Stimulated activated CD4-positive, alpha-beta T cell treated with anti-CD3 and anti-CD28 coated beads, Interleukin-12 subunit alpha, Interleukin-12 subunit beta, amount 100 ng/mL, for 24 hours (primary cell): ENCODE data around the gene SYT8.

Experiments
- DNase-seq, 2 experiments: peaks; one replicate each; pipeline ENCODE4 v3.0.0-alpha.2; 2020; ENCODE audit warnings: low read depth in 2 of 2

The SYT8 gene

DNA sequence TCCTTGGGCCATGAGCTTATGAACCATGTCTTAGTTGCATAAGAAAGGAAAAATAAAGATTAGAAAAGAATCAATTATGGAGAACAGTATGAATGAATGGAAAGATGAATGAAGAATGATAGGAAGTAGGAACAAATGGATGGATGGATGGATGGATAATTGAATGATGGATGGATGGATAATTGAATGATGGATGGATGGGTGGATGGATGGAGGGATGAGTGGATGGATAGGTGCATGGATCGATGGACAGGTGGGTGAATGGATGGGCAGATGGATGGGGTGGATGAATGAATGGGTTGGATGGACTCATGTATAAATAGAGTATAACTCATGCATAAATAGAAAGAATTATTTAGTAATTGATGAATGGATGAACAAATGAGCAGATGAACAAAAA is 25.3 kb downstream of the SYT8 start:
- no peak for DNase-seq

DNA sequence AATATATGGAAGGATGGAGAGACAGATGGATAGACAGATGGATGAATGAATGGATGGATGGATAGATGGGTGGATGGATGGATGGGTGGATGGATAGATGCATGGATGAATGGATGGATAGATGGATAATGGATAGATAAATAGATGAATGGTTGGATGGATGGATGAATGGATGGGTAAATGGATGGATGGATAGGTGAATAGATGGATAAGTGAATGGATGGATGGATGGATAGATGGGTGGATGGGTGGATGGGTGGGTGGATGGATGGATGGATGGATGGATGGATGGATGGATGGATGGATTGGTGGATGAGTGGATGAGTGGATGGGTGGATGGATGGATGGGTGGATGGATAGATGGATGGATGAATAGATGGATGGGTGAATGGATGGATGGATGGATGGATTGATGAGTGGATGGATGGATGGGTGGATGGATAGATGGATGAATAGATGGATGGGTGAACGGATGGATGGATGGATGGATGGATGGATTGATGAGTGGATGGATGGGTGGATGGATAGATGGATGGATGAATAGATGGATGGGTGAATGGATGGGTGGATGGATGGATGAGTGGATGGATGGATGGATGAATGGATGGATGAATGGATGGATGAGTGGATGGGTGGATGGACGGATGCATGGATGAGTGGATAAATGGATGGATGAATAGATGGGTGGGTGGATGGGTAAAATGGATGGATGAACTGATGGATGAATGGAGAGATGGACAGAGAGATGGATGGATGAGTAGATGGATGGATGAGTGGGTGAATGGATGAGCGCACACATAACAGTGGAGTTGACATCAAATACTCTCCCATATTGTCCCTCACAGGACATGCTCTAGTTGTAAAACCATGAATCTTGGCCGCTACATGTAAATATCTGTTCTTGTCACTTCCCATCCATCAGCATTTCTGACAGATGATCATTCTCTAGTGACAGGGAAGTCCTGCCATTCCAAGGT is 26.9 kb downstream of the SYT8 start:
- DNase-seq, result no peak

DNA sequence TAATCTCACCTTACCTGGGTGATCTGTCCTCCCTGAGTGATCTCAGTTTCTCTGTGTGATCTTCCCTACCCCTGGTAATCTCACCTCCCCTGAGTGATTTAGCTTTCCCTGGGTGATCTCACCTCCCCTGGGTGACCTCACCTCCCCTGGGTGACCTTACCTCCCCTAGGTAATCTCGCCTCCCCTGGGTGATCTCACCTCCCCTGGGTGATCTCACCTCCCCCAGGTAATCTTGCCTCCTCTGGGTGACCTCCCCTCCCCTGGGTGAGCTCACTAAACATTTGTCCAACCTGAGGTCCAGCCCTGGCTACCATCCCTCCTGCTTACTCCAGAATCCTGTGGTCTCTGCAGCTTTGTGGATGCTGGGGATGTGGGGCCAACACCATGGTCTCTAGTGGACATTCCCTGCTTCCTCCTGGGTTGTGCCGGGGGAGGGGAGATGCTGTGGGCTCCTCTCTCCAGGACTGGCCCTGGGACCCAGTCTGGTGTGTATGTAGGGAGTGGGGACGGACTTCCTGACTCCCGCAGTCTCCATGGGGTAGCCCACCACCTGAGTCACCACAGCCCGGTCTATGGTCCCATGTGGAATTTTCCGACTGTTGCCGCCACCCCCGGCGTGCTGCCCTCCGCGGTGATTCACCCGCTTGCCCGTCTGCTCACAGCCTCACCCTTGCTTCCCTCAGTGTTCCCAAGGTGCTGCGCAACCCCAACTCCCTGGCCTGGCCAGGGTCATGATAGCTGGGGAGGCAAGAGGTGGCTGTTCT is 28.0 kb downstream of the SYT8 start:
- DNase-seq, result no peak

DNA sequence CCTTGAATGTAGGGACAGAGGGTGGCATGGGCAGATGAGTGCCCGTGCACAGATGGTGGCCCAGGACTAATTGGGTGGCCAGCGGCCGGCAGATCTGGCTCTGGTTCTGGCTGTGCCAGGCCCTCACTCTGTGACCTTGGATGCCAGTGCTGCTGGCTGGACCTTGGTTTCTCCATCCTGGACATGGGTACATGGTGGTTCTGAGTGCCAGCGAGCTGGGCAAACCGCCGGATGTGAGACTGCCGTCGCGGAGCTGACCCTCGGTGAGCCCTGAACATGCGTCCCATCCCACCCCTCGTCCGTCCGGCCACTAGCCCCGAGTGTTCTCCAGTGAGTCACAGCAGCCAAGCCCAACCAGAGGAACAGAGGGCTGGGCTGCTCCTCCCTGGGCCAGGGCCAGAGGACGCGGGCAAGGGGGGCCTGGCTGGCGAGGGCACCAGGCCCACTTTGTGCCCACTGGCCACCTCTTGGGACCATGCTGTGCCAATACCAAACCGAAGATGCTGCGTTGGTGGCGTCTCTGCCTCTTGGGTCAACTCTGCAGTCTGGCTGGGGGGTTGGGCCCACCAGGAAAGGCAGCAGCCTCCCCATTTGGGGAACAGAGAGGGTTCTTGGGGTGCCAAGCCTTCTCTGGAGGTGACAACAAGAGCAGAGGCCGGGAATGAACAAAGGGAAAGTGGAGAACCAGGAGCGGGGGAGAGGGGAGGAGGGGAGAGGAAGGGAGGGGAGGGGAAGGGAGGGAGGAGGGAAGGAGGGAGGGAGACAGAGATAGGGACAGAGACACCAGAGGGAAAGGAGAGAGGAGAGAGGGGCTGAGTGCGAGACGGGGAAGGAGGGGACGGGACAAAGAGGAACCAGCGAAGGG is 28.8 kb downstream of the SYT8 start:
- DNase-seq, result no peak

DNA sequence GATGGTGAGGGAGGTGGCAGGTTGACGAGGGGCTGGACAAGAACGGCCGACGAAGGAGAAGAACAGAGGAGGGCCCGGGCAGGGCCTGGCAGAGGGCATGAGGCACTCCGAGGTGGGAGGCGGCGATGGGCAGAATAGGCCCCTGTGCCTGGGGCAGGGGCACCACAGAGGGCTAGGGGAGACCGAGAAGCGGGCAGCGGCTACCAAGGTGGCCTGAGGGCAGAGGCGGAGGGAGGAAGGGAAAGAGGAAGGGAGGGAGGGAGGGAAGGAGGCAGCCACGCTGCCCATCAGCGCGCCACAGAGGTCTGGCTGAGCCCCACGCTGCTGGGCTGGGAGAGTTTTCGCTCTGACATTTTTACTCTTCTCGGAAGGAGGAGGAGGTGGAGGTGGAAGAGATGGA is 29.4 kb downstream of the SYT8 start:
- DNase-seq, result no peak

DNA sequence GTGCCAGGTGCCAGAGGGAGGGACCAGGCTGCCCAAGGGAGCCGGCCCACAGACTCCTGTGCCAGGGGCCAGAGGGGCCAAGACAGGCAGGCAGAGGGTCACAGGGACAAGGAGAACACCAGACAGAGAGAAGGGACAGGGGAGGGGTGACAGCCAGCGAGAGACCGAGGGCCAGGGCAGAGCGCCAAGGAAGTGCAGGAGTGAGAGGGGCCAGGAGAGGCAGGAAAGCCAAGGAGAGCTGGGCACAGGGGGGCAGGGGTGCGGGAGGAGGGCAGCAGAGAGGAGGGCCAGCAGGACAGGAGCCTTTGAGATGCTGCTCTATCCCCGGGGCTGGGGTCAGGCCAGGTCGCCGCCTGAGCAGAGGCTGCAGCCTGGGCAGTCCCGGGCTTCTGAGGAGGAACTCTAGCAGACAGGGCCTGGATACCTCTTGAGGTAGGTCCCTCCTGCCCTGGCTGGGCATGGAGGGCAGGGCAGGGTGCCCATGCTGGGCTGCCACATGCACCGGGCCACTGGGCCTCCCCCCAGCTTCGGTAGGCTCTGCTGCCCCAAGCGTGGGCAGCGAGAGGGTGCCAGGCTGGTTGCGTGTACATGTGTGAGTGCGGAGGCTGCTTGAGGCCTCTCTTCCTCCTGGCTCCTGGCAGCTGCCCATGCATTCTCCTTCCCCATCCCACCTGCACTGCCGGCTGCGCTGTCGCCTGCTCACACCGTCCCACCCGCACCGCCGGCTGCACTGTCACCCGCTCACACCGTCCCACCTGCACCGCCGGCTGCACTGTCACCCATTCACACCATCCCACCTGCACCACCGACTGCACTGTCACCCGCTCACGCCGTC is 30.3 kb downstream of the SYT8 start:
- DNase-seq, result no peak

DNA sequence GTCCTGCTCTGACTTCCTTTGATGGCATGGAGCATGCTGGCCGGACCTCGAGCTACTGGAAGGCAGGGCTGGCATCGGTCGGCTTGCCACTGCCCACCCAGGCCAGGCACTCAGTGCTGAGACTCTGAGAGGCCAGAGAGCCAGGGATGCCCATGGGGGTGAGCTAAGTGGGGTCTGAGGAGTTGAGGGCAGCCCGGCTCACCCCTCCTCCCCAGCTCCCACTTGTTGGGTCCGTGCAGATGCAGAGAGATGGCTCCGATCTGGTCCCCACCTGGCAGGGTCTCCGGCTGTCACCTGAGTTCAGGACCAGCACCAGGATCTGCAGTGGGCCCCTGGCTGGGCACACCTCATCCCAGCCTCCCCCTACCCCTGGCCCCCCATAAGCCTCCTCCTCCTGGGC is 31.4 kb downstream of the SYT8 start:
- DNase-seq, result no peak

DNA sequence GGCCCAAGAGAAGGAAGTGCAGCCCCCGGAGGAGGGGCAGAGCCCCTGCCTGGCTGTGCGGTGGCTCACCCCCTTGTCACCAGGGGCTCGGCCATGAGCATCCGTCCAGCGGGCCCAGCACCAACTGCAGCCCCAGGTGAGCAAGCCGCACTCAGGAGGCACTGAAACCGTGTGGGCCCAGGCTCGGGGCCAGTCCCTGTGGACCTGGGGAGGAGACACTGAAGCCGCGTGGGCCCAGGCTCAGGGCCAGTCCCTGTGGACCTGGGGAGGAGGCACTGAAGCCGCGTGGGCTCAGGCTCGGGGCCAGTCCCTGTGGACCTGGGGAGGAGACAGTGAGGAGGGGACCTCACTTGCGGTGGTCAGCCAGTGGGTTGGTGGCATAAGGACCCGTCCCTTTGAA is 32.0 kb downstream of the SYT8 start:
- DNase-seq, result no peak

DNA sequence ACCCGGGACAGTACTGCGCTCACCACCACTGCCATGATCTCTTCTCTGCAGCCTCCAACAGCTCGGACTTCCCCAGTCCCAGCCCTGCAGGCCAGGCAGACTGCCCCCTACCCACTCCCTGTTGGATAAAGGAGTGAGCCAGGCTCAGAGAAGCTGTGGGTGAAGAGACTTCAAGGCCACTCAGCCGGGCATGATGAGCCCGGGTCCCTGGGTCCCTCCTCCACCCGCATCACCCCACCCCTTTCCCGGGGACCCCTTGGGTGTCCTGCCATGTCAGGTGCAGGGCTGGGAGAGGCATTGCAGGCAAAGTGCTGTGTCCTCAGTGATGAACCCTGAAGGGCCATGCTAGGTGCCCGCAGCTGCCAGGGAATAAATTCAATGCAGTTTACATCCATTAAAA is 32.6 kb downstream of the SYT8 start:
- DNase-seq, result no peak

DNA sequence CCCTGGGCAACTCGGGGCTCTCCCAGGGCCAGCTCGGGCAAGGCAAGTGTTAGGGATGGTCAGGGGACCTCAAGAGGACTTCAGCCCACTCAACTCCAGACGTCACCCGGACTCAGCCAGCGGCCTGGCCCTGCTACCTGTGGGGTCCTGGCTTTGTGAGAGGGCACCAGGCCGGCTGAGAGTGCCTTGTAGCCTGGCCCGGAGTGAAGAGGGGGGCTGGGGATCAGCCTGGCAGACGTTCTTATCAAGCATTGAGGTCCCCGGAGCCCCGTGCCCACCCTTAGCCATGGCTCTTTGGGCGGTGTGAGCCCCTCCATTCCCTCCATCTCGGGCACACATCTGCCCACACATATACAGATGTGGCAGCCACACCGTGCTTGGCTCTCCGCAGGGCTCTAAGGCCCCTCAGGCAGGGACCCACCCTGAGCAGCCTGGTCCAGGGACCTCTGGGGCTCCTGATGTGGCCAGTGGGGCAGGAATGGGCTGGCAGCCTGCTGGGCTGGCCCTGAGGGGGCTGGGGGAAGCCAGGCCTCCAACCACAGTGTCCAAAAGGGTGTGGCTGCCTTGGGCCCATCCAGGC is 33.4 kb downstream of the SYT8 start:
- DNase-seq, result no peak

DNA sequence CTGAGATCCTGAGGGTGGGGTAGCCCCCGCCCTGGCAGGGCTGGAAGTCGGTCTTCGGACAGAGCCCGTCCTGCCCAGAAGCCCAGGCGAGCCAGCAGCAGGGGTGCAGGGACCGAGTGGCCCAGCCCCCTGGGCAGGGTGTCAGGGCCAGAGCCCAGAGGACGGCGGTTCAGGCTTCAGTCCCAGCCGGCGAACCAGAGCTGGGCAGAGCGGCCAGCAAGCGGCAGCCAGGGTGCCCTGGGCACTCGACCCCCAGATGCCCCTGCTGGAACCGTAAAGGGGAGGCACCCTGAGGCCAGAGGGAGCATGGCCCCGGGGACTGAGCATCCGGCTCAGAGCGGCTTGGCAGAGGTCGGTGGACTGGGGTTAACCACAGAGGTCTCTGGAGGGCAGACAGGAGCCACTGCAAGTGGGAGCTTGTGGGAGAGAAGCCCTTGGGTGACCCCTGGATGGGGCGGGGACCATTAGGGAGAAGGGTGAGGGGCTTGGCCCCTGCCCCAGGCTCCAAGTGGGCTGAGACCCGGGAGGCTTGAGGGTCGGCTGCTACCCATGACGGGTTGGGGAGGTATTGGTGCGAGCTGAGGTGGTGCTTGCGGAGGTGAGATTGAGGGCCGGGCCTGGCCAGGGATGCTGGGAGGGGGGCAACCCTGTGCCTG is 34.0 kb downstream of the SYT8 start:
- no peak for DNase-seq

DNA sequence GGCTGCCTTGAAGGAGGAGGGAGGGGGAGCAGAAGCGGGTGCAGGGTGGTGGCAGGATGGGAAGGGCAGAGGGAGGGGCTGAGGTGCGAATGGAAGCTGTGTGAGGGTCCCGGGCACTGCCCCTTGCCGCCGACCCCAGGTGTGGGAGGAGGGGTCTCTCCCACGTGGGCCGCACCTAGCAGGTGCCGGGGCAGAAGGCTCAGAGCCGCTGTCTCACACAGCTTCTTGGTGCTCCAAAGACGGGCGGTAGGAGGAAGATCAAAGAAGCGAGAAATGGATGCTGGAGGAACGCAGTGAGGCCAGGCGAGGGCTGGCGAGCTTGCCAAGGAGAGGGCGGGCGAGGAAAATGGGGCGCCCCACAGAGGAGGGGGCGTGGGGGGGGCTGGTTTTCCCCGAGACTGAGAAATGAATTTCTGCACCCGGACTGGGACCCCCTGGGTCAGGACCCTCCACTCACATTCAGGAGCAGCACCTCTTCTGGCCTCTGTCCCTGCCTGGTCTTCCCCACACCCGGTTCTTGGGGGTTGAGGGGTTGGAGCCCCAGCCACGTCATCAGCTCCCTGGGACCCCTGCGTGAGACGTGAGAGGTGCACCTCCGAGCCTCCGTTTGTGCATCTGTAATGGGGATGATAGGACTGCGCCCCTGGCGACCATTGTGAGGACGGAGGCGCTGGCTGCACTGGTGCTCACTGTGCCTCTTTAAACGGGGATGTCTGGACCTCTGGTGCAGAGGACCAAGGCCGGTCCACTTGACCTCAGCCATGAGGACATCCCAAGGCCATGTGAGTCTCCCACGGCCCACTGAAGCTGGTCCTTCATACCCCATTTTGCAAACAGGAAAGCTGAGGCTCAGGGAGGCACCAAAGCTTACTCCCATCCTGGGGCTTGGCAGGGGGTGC is 34.9 kb downstream of the SYT8 start:
- no peak for DNase-seq

DNA sequence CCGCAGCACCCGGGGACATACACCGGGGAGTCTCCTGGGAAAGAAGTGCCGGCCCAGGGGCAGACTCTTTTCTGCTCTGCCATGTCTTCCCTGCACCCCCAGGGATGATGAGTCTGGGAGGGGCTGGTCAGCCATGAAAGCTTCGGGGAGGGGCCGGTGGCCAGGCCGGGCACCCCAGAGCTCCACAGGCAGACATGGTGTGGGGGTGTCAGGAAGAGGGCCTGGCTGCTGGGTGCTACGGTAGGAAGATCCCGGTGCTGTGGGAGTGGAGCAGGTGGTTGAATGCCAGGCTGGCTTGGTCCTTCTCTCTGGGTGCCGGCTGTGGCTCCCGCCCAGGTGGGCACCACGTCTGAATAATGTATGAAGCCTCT is 35.5 kb downstream of the SYT8 start:
- no peak for DNase-seq

DNA sequence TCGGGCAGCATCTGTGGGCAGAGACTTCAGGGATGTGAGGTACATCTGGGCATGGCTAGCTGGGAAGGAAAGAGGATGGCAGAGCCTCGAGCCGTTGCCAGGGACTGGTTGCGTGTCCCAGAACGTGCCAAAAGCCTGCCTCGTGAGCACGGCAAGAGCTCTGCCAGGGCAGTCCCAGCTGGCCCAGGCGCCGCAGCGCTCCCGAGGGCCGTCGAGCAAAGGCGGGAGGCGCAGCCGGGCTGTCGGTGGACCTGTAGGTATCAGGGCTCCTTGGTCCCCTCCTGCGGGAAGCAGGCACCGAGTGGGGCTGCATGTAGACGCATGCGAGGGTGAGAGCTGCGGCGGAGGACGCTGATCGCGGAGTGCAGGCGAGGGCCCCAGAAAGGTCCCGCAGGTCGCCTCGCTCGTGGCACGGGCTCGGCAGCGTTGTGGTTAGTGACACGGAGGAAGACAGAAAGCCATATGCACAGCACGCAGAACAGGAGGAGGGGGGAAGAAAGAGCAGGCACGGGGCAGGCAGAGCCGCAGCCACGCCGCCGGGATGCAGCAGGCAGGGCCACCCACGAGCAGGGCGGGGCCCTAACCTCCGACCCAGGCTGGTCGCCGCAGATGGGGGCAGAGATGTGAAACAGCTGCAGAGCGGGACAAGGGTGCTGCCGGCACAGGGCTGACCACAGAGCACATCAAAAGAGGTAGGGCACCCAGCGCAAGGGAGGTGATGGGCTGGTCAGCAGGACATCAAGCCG is 36.1 kb downstream of the SYT8 start:
- DNase-seq, result no peak

DNA sequence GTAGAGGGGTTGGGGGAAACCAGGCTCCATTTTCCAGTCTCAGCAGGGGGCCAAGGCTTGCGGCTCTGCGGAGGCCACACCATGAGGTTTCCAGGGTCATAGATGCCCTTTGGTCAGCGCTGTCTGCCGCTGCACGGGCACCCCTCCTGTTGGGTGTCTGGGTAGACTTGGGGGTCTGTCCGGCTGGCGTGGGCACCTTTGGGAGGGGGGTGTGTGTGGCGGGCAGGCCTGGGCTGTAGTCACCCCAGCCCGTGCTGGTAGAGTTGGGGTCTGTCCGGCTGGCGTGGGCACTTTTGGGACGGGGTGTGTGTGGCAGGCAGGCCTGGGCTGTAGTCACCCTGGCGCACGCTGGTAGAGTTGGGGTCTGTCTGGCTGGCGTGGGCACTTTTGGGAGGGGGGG is 36.7 kb downstream of the SYT8 start:
- DNase-seq, result no peak

DNA sequence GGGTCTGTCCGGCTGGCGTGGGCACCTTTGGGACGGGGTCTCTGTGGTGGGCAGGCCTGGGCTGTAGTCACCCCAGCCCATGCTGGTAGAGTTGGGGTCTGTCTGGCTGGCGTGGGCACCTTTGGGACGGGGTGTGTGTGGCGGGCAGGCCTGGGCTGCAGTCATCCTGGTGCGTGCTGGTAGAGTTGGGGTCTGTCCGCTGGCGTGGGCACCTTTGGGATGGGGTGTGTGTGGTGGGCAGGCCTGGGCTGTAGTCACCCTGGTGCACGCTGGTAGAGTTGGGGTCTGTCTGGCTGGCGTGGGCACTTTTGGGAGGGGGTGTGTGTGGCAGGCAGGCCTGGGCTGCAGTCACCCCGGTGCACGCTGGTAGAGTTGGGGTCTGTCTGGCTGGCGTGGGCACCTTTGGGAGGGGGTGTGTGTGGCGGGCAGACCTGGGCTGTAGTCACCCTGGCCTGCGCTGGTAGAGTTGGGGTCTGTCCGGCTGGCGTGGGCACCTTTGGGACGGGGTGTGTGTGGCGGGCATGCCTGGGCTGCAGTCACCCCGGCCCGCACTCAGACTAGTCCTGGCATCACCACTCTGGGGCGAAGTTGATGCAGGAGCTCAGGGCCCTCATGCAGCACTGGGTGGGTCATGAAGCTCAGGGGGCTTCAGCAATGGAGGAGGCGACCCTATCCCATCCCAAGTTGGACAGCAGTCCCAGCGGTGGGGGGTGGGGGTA is 37.6 kb downstream of the SYT8 start:
- no peak for DNase-seq

DNA sequence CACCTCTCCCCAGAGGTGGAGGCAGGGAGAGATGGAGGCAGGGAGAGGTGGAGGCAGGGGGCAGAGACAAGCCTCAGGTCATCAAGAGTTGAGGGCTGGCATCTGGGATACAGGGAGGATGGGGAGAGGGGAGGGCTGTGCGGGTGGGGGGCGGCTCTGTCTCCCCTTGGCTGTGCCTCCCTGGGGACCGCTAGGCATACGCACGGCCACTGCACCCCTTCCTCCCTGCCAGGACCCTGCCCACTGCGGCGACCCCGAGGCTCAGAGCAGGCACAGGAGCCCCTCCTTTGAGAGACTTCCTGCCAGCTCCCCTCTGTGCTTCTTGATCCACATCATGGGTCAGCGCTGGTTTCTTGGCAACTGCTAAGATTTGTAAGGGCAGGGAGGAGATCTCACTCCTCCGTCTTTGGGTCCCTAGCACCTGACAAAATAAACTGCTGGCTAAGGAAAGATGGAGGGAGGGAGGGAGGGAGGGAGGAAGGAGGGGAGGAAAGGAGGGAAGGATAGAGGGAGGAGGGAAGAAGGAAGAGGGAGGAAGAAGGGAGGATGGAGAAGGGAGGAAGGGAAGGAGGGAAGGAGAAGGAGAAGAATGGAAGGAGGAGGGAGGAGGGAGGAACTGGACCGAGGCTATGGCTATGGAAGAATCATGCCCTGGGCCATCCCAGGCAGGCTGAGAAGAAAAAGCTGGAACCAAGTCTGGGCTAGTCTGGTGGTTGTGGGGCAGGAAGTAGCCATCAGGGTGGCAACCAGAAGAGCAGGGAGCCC is 38.4 kb downstream of the SYT8 start:
- DNase-seq, result no peak
